ENCODE data around the gene IRX5. TPM values are rescaled to one million over a fixed set of nuclear protein-coding genes. Genes with fewer than 3 reads are reported as not detected.
A peak's percentile ranks its signal among the peaks of the same experiment; 100 is the strongest.

The IRX5 gene
- polyA plus RNA-seq, 3 donors: 0.15 TPM; not detected in 2

- intact Hi-C loops (cut with micrococcal nuclease): no loop called here
- H3K27ac Mint-ChIP-seq: no peak overlapping the region
- H3K4me3 Mint-ChIP-seq: no peak overlapping the region
Measured at GRCh38 chr16:54955757-54956156, 25.1 kb downstream of the IRX5 start.

GRCh38 chr16:54957403-54958166 is 26.9 kb downstream of the IRX5 start:
- Histone ChIP-seq H3K79me2 (ENCODE audit: insufficient read depth, low read length) (no peaks in the 10 kb centered on the region), H3K36me3 (replicated peaks in 1 of 2; ENCODE audit: control insufficient read depth in 1 of 2, insufficient read depth in 2 of 2, low read length in 2 of 2) (no peaks in the 10 kb centered on the region), H3K4me3 (replicated peaks in 1 of 3; ENCODE audit: low read depth in 2 of 3, low read length in 3 of 3) (no peak overlapping the region), H3K4me1 (ENCODE audit: control insufficient read depth in 1 of 2, insufficient read depth in 2 of 2, low read length in 2 of 2) (no peaks in the 10 kb centered on the region), H3K27ac (ENCODE audit: low read depth in 1 of 2, low read length in 2 of 2) (no peak overlapping the region), H3K4me2 (replicated peaks; ENCODE audit: extremely low read depth, low read length, poor library complexity, severe bottlenecking) (no peak overlapping the region), H2AFZ (ENCODE audit: insufficient read depth, low read depth, low read length, poor library complexity, severe bottlenecking) (no peak overlapping the region), H3K9ac (ENCODE audit: insufficient read depth, low read length, poor library complexity, severe bottlenecking) (no peak overlapping the region), H3K9me3 (replicated peaks in 1 of 2; ENCODE audit: control insufficient read depth in 1 of 2, insufficient read depth in 1 of 2, low read length in 2 of 2) (no peaks in the 10 kb centered on the region), H4K20me1 (ENCODE audit: insufficient read depth, low read length) (no peaks in the 10 kb centered on the region), H3K27me3 (ENCODE audit: control insufficient read depth in 2 of 2, insufficient read depth in 2 of 2, low read length in 2 of 2) (no peaks in the 10 kb centered on the region)
- no peak overlapping the region for H3K27ac Mint-ChIP-seq
- peak; percentile 48 for TF ChIP-seq CTCF (IDR thresholded peaks at IDR 0.05)
- H3K4me1 Mint-ChIP-seq: no peaks in the 10 kb centered on the region
- no peak overlapping the region for H3K4me3 Mint-ChIP-seq
- DNase-seq: peak in 2 of 3 donors; percentile 26 to 29
- H3K9me3 Mint-ChIP-seq: peaks cover 0 to 3% (median 1%) of the 10 kb centered on the region in 7 donors
- H3K27me3 Mint-ChIP-seq (ENCODE audit: low read depth in 3 of 3): peaks cover 1 to 10% (median 6%) of the 10 kb centered on the region in 3 donors
- no peaks in the 10 kb centered on the region for H3K36me3 Mint-ChIP-seq
- WGBS (ENCODE audit: insufficient coverage): 83% methylated on average over 1 of the region's 2 CpGs
- intact Hi-C loops (cut with micrococcal nuclease): no loop called here

More at GRCh38 chr16:54955757-54956156, 25.1 kb downstream of the IRX5 start:
- Histone ChIP-seq H3K9me3 (replicated peaks in 1 of 2; ENCODE audit: control insufficient read depth in 1 of 2, insufficient read depth in 1 of 2, low read length in 2 of 2) (no peaks in the 10 kb centered on the region), H3K79me2 (ENCODE audit: insufficient read depth, low read length) (no peaks in the 10 kb centered on the region), H3K27me3 (ENCODE audit: control insufficient read depth in 2 of 2, insufficient read depth in 2 of 2, low read length in 2 of 2) (peaks cover 0 to 2% of the 10 kb centered on the region in 2 donors), H3K36me3 (replicated peaks in 1 of 2; ENCODE audit: control insufficient read depth in 1 of 2, insufficient read depth in 2 of 2, low read length in 2 of 2) (no peaks in the 10 kb centered on the region), H3K4me2 (replicated peaks; ENCODE audit: extremely low read depth, low read length, poor library complexity, severe bottlenecking) (no peak overlapping the region), H2AFZ (ENCODE audit: insufficient read depth, low read depth, low read length, poor library complexity, severe bottlenecking) (no peak overlapping the region), H3K9ac (ENCODE audit: insufficient read depth, low read length, poor library complexity, severe bottlenecking) (no peak overlapping the region), H3K27ac (ENCODE audit: low read depth in 1 of 2, low read length in 2 of 2) (no peak overlapping the region), H3K4me1 (ENCODE audit: control insufficient read depth in 1 of 2, insufficient read depth in 2 of 2, low read length in 2 of 2) (no peaks in the 10 kb centered on the region), H3K4me3 (replicated peaks in 1 of 3; ENCODE audit: low read depth in 2 of 3, low read length in 3 of 3) (no peak overlapping the region), H4K20me1 (ENCODE audit: insufficient read depth, low read length) (no peaks in the 10 kb centered on the region)
- H3K27me3 Mint-ChIP-seq (ENCODE audit: low read depth in 3 of 3): peaks cover 8 to 18% (median 12%) of the 10 kb centered on the region in 3 donors
- no peak for TF ChIP-seq CTCF (IDR thresholded peaks at IDR 0.05)
- H3K9me3 Mint-ChIP-seq: peaks cover 0 to 3% (median 2%) of the 10 kb centered on the region in 7 donors
- DNase-seq: no peak
- no peaks in the 10 kb centered on the region for H3K4me1 Mint-ChIP-seq
- no peaks in the 10 kb centered on the region for H3K36me3 Mint-ChIP-seq
